GM18505 (cell line): Measurements from ENCODE around the gene RSF1.
A peak's percentile ranks its signal among the peaks of the same experiment; 100 is the strongest.
"Not testable (repeated sequence)": the region's sequence is repeated elsewhere in the genome, so short reads cannot be mapped to it uniquely, and the experiment has no call there.

ENCODE experiments used
- ATAC-seq: cut with Tn5 transposase; IDR thresholded peaks from one replicate; pipeline ENCODE4 v1.9.1; 2021; ENCODE audit not compliant: unreplicated experiment
- POLR2A ChIP-seq: IDR thresholded peaks from 4 replicates; pipeline ENCODE4 v1.6.1; 2011; ENCODE audit warnings: borderline replicate concordance; ENCODE audit not compliant: insufficient read depth, insufficient read length; ENCODE audit errors: extremely low read depth

Gene RSF1

GRCh38 chr11:77820565-77821348 is at the start of gene RSF1, which contains the start of gene AAMDC:
Gene RSF1, minus strand, starts transcription at chr11:77820722. Its CDS starts 8 bp downstream, at chr11:77820714.
Gene AAMDC, plus strand, starts transcription at chr11:77821144. Its CDS starts 21,353 bp downstream, at chr11:77842497.
- ATAC-seq = peak; percentile 83
- peak; percentile 56 for TF ChIP-seq POLR2A

GRCh38 chr11:77868744-77869143 is 48.2 kb upstream of the RSF1 start:
- no peak for TF ChIP-seq POLR2A
- no peak for ATAC-seq

- no peak for ATAC-seq
- no peak for TF ChIP-seq POLR2A
These were observed 45.8 kb upstream of the RSF1 start for GRCh38 chr11:77866336-77866735.

- ATAC-seq = no peak
- TF ChIP-seq POLR2A = no peak
These were observed 45.3 kb upstream of the RSF1 start for GRCh38 chr11:77865805-77866204.

- not testable (repeated sequence) for ATAC-seq
These were observed 40.9 kb upstream of the RSF1 start for GRCh38 chr11:77861444-77861843.

DNA sequence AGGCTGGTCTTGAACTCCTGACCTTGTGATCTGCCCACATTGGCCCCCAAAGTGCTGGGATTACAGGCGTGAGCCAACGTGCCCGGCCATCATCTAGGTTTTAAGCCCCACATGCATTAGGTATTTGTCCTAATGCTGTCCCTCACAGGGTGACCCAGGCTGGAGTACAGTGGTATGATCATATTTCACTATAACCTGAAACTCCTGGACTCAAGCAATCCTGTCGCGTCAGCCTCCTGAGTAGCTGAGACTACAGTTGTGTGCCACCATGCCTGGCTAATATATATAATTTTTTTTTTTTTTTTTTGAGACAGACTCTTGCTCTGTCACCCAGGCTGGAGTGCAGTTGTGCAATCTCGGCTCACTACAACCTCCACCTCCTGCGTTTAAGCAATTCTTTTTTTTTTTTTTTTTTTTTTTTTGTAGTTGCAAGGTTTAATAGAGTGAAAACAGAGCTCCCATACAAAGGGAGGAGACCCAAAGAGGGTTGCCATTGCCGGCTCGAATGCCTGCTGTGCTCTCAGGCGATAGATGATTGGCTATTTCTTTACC is 37.5 kb upstream of the RSF1 start:
- not testable (repeated sequence) for ATAC-seq

DNA sequence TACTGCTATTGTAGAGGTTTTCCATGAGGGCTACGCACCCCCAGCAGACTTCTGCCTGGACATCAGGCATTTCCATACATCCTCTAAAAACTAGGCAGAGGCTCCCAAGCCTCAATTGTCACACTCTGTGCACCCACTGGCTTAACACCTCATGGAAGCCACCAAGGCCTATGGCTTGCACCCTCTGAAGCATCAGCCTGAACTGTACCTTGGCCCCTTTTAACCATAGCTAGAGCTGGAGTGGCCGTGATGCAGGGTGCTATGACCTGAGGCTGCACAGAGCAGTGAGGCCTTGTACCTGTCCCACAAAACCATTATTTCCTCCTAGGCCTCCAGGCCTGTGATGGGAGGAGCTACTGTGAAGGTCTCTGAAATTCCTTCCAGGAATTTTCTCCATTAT is 34.3 kb upstream of the RSF1 start:
- TF ChIP-seq POLR2A = no peak
- ATAC-seq = no peak

DNA sequence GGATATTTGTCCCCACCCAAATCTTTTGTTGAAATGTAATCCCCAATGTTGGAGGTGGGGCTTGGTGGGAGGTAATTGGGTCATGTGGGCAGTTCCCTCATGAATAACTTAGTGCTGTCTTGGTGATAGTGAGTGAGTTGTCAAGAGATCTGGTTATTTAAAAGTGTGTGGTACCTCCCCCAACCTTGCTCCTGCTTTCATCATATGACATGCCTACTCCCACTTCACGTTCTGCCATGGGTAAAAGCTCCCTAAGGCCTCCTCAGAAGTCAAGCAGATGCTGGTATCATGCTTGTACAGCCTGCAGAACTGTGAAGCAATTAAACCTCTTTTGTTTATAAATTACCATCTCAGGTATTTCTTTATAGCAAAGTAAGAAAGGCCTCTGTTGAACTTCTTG is 31.0 kb upstream of the RSF1 start:
- no peak for TF ChIP-seq POLR2A
- ATAC-seq = no peak

DNA sequence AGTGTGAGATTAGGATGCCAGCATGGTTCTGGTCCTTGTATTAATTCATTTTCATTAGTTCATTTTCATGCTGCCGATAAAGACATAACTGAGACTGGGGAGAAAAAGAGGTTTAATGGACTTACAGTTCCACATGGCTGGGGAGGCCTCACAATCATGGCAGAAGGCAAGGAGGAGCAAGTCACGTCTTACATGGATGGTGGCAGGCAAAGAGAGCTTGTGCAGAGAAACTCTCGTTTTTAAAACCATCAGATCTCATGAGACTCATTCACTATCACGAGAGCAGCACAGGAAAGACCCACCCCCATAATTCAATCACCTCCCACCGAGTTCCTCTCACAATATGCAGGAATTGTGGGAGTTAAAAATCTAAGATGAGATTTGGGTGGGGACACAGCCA is 23.2 kb upstream of the RSF1 start:
- not testable (repeated sequence) for ATAC-seq

- no peak for TF ChIP-seq POLR2A
- ATAC-seq = no peak
These were observed 22.1 kb upstream of the RSF1 start for GRCh38 chr11:77842441-77843121.

DNA sequence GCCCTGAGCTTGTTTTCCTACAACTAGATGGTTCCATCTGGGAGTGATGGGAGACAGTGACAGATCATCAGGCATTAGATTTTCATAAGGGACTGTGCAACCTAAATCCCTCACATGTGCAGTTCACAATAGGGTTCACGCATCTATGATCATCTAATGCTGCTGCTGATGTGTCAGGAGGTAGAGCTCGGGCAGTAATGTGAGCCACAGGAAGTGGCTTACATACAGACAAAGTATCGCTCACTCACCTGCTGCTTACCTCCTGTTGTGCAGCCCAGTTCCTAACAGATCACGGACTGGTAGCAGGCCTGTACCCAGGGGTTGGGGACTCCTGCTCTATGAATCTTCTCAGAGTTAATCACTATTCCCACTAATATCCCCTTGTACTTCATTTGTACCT is 12.8 kb upstream of the RSF1 start:
- no peak for TF ChIP-seq POLR2A

GRCh38 chr11:77828926-77829325 is 8.4 kb upstream of the RSF1 start:
- no peak for TF ChIP-seq POLR2A
- ATAC-seq = no peak

More for the DNA sequence above, 12.8 kb upstream of the RSF1 start:
- ATAC-seq = no peak

DNA sequence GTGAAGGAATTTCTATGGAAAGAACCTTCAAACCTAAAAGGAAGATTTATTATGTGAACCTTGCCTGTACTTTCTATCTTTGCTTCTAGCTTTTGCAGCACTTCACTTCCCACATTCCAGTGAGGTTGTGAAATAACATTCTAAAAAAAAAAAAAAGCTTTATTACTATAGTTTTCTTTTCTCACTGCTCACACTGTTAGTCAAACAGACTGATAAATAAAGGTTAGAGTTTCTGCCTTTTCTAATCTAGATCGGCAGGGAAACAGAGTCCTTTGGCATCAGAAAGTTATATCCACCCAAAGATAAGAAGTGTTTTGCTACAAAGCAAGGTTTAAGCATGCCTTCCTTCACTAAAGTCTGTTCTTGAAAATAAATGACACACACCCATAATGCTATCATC is 3.3 kb upstream of the RSF1 start:
- TF ChIP-seq POLR2A = no peak
- ATAC-seq = no peak

DNA sequence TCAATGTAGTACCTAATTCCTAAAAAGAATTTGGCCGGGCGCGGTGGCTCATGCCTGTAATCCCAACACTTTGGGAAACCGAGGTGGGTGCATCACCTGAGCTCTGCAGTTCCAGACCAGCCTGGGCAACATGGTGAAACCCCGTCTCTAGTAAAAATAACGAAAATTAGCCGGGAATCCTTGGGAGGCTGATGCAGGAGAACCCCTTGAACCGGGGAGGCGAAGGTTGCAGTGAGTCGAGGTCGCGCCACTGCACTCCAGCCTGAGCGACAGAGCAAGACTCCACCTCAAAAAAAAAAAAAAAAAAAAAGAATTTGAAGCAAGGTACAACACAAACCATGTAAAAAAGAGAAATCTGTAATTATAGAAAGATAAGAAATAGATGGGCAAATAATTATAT is 1.6 kb upstream of the RSF1 start:
- ATAC-seq = not testable (repeated sequence)
